Stimulated activated CD4-positive, alpha-beta T cell treated with anti-CD3 and anti-CD28 coated beads, TNF-alpha, amount 100 ng/mL, for 1 hour (primary cell): ENCODE results near the gene ITGA2B.
"Not testable (repeated sequence)": the region's sequence is repeated elsewhere in the genome, so short reads cannot be mapped to it uniquely, and the experiment has no call there.

Experiments
- DNase-seq, 3 donors: peaks; one replicate each; pipeline ENCODE4 v3.0.0-alpha.2; 2020; ENCODE audit warnings: low read depth in 3 of 3, low spot score in 1 of 3

Gene ITGA2B

DNA sequence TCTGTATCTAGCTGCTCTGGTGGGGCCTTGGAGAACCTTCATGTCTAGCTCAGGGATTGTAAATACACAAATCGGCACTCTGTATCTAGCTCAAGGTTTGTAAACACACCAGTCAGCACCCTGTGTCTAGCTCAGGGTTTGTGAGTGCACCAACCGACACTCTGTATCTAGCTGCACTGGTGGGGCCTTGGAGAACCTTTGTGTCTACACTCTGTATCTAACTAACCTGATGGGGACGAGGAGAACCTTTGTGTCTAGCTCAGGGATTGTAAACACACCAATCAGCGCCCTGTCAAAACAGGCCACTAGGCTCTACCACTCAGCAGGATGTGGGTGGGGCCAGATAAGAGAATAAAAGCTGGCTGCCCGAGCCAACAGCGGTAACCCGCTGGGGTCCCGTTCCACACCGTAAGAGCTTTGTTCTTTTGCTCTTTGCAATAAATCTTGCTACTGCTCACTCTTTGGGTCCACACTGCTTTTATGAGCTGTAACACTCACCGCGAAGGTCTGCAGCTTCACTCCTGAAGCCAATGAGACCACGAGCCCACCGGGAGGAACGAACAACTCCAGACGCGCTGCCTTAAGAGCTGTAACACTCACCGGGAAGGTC, 19.9 kb downstream of the ITGA2B start:
- not testable (repeated sequence) for DNase-seq

DNA sequence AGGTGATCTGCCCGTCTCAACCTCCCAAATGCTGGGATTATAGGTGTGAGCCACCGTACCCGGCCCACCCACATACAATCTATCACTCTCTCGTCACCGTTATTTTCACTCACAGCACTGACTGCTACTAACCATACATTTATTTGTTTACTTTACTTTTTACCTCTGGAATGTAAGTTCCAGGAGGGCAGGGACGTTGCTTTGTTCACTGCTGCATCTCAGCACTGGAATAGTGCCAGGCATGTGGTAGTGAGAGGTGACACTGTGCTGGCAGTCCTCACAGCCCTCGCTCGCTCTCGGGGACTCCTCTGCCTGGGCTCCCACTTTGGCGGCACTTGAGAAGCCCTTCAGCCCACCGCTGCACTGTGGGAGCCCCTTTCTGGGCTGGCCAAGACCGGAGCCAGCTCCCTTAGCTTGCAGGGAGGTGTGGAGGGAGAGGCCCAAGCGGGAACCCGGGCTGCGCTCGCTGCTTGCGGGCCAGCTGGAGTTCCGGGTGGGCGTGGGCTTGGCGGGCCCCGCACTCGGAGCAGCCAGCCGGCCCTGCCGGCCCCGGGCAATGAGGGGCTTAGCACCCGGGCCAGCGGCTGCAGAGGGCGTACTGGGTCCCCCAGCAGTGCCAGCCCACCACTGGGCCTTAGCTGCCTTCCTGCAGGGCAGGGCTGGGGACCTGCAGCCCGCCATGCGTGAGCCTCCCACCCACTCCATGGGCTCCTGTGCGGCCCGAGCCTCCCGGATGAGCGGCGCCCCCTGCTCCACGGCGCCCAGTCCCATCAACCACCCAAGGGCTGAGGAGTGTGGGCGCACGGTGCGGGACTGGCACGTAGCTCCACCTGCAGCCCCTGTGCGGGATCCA, 20.8 kb downstream of the ITGA2B start:
- DNase-seq, result not testable (repeated sequence)

DNA sequence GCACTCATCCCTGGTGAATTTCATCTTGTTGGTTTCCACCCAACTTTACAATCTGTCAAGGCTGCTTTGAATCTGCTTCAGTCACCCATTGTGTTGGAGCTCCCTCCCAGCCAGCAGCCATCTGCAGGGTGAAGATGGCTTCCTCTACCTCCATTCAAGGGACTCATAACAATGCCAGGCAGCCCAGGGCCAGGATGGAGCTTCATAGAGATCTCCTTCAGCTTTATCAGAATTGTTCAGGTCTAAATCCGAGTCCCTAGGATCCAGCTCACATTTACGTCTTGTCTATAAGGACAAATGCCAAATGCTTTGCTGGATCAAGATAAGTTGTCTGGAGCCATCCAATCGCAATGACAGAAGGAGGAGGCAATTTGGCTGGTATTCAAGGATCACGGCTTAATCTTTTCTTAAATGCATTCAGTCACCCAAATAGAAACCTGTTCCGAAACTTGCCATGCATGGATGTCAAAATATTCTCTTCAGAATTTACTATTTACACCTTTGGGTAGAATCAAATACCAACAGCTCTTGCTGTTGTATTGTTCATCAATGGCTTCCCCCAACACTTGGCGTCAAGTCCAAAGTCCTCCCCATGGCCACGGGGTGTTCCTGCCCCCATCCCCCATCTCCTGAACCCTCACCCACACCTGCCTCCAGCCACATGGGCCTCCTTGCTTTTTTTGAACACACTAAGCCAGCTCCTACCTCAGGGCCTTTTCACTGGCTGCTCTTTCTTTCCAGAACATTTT, 22.0 kb downstream of the ITGA2B start:
- DNase-seq, result no peak

DNA sequence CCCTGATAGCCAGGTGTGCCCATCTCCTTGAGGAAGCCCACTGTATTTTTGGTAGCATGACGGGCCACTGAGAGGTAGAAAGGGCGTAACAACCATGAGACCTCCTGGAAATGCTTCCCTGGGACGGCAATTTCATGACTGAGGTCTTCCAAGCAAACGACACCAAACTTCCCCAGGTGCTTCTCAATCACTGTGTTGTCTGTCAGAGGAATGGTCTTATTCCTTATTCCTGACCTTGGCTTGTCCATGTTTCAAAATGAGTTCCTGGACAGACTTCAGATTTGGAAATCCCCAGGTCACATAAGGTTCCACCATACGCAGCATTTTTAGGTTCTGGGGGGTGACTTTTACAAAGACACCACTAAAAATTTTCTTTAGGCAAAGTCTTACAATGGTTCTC, 24.4 kb downstream of the ITGA2B start:
- not testable (repeated sequence) for DNase-seq

DNA sequence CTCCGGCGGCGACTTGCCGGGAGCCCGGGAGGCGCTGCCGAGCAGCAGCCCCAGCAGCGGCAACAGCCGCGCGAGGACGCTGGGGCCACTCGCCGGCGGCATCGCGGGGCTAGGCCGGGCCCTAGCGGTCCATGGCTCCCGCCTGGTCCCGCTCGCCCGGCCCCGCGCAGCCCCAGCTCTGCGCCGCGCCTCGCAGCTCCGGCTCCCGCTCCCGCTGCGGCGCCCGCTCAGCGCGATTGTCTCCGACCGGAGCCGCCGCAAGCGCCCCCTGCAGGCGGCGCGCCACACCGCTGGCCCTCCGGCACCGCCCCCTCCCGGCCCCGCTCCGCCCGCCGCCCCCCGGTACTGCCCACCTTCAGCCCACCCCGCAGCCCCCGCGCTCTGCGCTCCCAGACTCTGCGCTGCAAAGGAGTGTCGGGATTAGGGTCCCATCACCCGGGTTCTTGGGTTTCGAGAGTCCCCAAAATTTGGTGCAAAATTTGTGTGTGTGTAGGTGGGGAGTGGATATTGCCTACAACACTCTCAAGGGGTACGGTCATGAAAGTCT, 25.8 kb downstream of the ITGA2B start, which contains the start of gene FAM171A2:
Gene FAM171A2 (minus strand): TSS at position 241 of the 547 bp plus-strand sequence. CDS start 139 bp downstream, at position 102.
- peak in 2 of 3 donors; percentile 33 to 61 for DNase-seq

DNA sequence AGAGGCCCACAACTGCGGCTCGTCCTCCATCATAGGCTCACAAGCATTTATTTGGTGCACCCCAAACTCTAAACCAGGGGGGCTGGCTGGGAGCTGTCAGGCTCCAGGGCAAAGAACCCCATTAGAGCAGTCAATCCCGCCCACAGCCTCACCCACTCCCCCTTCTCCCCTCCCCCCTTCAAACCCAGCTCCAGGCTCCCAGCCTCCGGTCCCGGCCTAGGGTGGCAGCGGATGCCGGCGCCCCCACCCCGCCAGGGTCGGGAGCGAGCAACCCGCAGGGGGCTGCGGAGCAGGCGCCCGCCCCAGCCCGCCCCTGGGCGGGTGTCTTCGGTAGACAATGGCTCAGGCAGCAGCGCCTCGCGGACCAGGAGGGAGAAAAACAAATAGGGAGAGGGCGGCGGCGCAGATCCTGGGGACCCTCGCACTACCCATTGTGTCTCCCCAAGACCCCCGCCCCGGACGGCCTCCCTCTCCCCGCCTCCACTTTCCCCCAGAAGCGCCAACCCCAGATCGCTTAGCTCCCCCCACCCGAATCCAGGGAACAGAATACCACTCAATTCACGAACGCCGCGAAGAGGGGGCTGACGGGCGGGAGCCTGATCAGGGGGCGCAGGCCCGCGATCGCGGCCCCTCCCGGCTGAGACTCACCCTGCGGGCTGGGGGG, 26.4 kb downstream of the ITGA2B start:
- DNase-seq, result no peak

DNA sequence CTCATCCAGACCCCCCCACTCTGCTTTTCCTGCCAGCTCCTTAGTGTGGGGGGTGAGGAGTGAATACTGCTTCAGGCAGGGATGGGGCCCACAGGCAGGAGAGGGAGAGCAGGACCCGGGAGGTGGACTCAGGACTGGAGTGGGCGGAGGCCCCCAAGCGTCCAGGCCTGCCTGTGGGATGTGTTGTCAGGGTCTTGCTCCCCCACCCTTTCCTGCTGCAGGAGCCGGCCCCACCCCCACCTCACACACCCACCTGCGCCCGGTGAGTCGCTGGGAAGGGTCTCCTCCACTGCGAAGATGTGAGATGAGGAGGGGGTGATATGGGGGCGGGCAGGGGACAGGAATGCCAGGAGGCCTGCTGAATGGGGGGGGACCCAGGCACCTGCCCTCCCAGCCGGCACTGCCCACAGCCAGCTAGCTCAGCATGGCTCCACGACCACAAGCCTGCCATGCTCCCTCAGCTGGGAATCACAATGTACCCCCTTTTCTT, 26.9 kb downstream of the ITGA2B start:
- no peak for DNase-seq

DNA sequence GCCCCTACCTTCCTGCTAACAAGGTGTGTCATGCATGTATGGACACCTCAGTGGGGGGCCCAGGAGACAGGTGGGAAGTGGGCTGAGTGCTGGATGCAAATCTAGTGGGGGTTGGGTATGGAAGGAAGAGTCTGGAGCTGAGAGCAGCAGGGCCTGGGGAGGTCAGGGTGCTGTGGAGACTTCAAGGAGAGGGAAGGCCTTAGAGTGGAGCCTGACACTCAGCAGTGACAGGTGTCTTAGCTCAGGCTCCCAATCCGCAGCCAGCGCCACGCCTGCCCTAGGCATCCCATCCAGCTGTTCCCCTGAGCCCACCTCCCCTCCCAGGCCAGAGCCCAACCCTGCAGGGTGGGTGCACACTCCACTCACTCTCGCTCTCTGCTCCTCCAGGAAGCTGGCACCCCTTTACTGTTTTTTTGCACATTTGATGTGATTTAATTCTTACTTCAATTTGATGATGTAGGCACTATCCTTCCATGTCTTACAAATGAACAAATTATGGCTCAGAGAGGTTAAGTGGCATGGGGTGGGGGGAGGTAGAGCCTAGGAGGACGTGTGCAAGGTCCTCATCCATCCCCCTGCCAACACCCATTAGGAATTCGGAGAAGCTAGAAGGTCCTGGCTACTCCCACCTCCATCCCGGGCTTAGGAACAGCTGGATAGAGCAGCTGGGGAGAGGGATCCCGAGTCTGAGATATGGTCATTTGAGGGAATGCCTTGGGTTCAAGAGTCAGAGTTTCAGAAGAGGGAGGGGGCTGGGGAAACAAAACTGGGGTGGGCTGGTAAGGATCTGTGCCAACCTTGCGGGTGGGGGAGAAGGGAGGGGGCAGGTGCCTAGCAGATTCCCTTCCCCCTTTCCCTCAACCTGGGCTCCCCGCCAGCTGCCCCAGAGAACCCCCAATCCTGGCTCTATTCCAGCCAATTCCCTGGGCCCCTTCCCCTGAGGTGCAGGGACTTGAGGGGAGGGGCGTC, 27.9 kb downstream of the ITGA2B start:
- DNase-seq, result no peak

DNA sequence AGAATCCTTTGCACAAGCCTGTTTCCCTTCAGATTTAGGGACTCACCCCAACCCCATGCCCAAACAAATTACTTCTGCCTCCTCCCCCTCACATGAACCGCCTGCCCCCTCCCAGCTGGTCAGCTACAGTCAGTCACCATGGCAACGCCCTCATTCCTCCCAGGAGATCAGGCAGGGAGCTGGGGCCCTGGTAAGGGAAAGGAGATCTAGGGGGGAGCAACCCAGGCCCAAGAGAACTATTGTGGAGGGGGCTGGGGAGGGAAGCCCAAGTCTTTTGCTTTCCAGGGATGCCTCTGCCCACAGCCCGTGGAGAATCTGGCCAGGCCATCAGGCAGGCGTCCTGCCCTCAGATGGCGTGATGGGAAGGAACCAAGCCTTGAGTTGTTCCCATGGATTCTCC, 28.6 kb downstream of the ITGA2B start:
- no peak for DNase-seq

DNA sequence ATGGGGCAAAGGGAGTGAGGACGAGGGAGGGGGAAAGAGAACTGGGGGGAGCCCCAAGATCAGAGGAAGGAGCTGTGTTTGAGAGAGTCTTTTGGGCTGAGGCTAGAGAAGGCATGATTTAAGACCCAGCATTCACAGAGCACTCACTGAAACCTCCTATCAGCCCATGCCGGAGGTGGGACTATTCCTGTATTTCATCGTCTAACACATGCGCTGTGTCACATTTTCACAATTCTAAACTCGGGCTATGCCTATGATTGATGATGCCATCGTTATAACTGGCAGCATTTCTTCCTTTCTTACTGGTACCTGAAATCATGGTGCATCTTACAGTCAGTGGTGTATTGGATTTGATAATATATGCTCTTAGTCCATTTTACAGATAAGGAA, 29.3 kb downstream of the ITGA2B start:
- DNase-seq, result no peak

DNA sequence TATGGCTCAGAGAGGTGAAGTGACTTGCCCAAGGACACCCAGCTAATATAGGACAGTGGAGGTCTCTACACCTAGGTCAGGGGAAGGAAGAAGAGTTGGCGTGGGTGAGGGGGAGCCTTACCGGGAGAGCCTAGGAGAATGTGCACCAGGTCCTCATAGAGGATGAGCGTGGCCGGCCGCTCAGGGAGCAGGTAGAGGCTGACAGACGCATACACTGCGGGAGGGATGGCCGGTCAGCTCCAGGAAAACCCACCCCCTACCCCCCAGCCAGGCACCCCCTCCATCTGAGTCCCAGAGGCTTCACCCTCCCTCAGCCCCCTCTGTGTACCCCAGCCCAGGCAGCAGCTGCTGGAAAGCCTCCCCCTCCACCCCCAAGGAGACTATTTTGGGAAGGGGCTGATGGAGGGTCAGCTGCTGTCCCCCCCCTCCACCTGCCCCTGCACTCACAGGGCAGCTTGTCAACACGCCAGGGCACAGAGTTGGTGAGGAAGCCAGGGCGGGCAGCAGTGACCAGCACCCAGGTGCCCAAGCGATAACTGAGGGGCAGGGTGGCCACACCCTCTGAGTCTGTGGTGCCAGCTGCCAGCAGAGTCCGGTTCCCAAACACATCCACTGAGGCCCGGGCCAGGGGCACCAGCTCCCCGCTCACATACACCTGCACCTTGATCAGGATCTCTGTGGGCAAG, 29.8 kb downstream of the ITGA2B start:
- DNase-seq, result no peak

DNA sequence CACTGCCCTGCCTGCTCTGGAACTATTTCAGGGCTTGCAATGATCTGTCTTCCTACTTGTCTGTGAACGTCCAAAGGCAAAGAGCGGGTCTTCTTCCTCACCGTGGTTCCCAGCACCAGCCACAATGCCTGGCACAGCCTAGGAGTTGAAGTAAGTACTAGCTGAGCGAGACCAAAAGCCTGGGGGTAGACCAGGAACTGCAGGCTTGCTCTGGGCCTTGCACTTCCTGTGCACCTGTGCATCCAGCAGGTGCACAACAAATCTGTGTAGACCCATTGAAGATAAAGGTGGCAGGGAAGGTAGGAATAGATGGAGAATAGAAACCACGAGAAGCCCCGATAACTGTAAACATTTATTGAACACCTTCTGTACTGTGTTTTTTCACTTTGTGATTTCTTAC, 30.4 kb downstream of the ITGA2B start:
- no peak for DNase-seq

DNA sequence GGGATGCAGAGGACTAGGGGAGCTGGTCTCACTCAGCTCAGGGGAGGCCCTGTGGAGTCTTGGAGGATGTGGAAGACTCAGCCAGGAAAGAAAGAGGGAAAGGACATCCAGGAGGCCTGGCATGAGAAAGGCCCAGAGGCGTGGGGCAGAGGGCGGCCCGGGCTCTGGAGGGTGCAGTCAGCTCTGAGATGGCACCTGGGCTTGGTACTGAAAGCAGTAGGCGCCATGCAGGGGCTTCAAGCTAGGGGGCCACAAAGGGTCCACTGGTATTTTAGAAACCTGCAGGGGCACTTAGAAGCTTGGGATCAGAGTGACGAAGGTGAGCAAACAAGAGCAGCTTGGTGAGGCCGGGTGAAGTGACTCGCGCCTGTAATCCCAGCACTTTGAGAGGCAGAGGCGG, 31.4 kb downstream of the ITGA2B start:
- DNase-seq, result no peak

DNA sequence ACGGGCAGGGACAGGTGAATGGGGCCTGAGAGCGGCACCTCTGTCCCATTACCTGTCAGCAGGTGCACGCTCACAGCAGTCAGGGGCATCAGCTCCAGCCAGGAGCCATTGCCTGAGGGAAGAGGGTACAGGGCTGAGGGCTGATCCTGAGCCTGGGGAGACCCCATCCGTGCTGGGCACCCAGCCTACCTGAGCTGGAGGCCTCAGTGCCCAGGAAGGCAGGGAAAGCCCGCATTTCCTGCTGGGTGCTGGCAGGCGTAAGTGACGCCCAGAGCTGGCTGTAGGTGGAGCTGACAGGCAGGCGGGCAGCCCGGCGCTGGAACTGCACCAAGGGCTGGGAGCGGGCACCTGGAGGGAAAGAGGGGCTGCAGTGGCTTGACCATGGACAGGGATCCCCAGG, 33.2 kb downstream of the ITGA2B start:
- no peak for DNase-seq

DNA sequence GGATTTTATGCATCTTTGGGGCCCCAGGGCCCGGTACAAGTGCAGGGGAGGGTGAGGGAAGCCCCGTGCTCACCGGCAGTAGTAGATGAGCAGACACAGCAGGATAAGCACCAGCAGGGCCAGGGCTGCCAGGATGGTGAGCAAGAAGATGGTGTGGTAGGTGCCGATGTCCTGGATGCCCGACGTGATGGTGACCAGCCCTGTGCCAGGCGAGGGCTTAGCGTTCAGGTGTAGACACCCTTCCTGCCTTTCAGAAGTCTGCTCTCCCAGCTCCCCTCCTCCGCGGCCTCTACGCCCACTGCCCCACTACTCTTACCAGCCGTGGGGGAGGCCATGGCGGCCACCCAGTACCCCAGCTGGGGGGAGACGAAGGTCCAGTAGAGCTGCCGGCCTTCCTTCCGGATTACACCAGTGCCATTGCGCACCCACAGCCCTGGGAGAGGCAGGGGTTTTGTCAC, 33.8 kb downstream of the ITGA2B start:
- no peak for DNase-seq

DNA sequence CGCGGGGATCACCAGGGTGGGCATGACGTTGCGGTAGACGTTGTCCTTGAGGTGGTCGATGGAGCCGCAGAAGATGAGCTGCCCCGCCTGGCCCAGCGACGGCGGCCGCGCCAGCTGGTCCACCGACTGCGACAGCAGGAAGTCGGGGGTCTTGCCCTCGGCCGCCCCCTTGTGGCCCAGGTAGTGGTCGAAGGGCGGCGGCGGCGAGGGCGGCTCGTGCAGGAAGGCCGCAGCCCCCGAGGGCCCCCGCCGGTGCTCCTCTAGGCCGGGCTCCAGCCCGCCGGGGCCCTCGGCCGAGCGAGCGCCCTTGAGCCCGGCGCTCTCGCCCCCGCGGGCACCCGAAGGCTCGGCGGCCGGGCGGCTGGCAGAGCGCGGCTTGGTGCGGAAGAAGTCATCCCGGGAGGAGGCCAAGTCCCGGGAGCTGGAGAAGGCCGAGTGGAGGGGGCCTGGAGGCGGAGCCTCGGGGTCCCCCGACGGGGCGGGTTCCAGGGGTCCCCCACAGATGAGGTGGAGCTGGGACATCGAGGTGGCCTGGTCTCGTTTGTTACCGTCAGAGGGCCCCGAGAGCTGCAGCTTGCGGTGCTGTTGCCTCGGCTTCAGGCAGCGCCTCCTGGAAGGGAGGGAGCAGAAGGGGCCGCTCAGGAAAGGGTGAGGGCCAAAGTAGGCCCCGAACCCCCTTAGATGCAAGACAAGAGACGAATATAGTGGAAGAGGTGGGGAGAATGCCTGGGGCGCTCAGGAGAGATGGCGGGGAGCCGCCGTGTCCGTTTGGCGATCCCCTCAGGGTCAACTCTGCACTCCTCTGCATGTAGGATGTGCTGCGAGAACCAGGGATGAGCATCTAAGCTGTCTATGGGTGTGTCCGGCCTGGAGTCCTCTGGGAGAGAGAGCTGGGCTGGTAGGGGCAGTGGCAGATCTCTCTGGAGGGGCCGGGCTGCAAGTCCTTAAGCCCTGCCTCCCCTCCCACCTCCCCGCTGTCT, 34.6 kb downstream of the ITGA2B start:
- DNase-seq, result peak in 1 of 3 donors; percentile 55

DNA sequence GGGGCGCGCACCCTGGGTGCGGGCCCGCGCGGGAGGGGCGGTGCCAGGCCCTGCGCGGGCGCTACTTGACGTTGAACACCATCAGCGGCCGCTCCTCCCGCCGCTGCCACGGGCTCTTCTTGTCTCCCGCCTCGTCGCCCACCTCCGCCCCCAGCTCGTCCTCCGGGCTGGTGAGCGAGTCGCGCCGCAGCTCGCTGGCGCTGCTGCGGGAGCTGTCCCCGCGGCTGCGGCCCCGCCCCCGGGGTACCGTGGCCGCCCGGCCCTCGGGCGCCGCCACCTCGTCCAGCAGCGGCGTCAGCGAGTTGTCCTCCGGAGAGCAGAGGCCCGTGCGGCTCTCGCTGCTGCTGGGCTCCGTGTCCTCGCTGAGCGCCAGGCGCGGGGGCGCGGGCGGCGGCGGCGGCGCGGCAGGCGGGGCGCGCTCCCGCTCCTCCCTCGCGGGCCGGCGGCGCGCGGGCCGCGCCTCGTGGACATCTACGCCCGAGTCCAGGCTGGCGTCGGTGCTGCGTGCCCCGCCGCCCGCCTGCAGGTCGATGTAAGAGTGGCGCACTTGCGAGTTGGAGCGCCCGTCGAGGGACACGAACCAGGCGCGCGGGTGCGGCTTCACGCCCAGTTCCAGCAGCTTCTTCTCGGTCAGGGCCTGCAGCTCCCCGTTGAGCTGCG, 35.6 kb downstream of the ITGA2B start:
- DNase-seq, result no peak
